ENCODE data around the gene FAM161B. TPM values are rescaled to one million over a fixed set of nuclear protein-coding genes. Genes with fewer than 3 reads are reported as not detected.

The FAM161B gene
- total RNA-seq, 1 experiment from 2014 or later = 2.8 TPM

- TF ChIP-seq EZH2phosphoT487 (IDR thresholded peaks at IDR 0.05; ENCODE audit: borderline replicate concordance, low read length) (no peak), CTCF (conservative IDR thresholded peaks at IDR 0.05; ENCODE audit: low read depth, low read length) (no peak), EZH2 (IDR thresholded peaks at IDR 0.05; ENCODE audit: low read length, unreplicated experiment) (no peak)
- Histone ChIP-seq H2AFZ (ENCODE audit: low read length) (no peak overlapping the region), H3K36me3 (ENCODE audit: low read depth, low read length) (peaks cover 26% of the 10 kb centered on the region), H3K79me2 (ENCODE audit: low read length) (peaks cover 19% of the 10 kb centered on the region), H3K4me3 (ENCODE audit: low read length) (no peak overlapping the region), H3K27ac (ENCODE audit: low read length) (no peak overlapping the region), H3K4me1 (ENCODE audit: insufficient read depth, low read length) (no peaks in the 10 kb centered on the region), H3K9ac (ENCODE audit: low read length) (no peak overlapping the region), H3F3A (ENCODE audit: low read length, unreplicated experiment) (no peaks in the 10 kb centered on the region), H3K4me2 (ENCODE audit: low read length) (no peak overlapping the region), H3K9me3 (ENCODE audit: low read length) (no peaks in the 10 kb centered on the region), H3K9me2 (replicated peaks; ENCODE audit: low read length) (no peaks in the 10 kb centered on the region), H4K20me1 (ENCODE audit: low read length) (no peaks in the 10 kb centered on the region), H3K27me3 (ENCODE audit: low read length) (no peaks in the 10 kb centered on the region)
- BruUV-seq (replicated peaks) = no TSS peak
- CTCF ChIA-PET = no interaction called here
- DNase-seq = no peak
- intact Hi-C loops (cut with micrococcal nuclease) = loop anchor here (5.0 kb wide), 1 partner anchor 129 kb away; the partner anchor contains the start of genes ALDH6A1 and LIN52
- POLR2A ChIA-PET (ENCODE audit: unreplicated experiment) = no interaction called here
- ATAC-seq = no peak
These were observed 3.8 kb upstream of the FAM161B start for GRCh38 chr14:73953731-73954130.

- ChIA-PET CTCF (no interaction called here), POLR2A (ENCODE audit: unreplicated experiment) (interaction anchor here (0.6 kb wide), 1 partner anchor 123 kb away, joined by 3 read pairs; no protein-coding TSS in a partner anchor)
- no peaks in the 10 kb centered on the region for H3K27me3 ChIP-seq (ENCODE audit: low read length)
- no peaks in the 10 kb centered on the region for H4K20me1 ChIP-seq (ENCODE audit: low read length)
- no peak overlapping the region for H3K4me2 ChIP-seq (ENCODE audit: low read length)
- H3K9me3 ChIP-seq (ENCODE audit: low read length) = no peaks in the 10 kb centered on the region
- no peak overlapping the region for H3K4me3 ChIP-seq (ENCODE audit: low read length)
- TF ChIP-seq EZH2phosphoT487 (IDR thresholded peaks at IDR 0.05; ENCODE audit: borderline replicate concordance, low read length) (no peak), EZH2 (IDR thresholded peaks at IDR 0.05; ENCODE audit: low read length, unreplicated experiment) (no peak), CTCF (conservative IDR thresholded peaks at IDR 0.05; ENCODE audit: low read depth, low read length) (no peak)
- no peaks in the 10 kb centered on the region for H3K79me2 ChIP-seq (ENCODE audit: low read length)
- BruUV-seq (replicated peaks) = no TSS peak
- no peaks in the 10 kb centered on the region for H3F3A ChIP-seq (ENCODE audit: low read length, unreplicated experiment)
- H3K36me3 ChIP-seq (ENCODE audit: low read depth, low read length) = no peaks in the 10 kb centered on the region
- no peaks in the 10 kb centered on the region for H3K4me1 ChIP-seq (ENCODE audit: insufficient read depth, low read length)
- no peak for DNase-seq
- no peak overlapping the region for H3K9ac ChIP-seq (ENCODE audit: low read length)
- no peak for ATAC-seq
- H3K27ac ChIP-seq (ENCODE audit: low read length) = no peak overlapping the region
- no peak overlapping the region for H2AFZ ChIP-seq (ENCODE audit: low read length)
- H3K9me2 ChIP-seq (replicated peaks; ENCODE audit: low read length) = no peaks in the 10 kb centered on the region
- intact Hi-C loops (cut with micrococcal nuclease) = no loop called here
These were observed 4.7 kb downstream of the FAM161B start for GRCh38 chr14:73945159-73945670.

GRCh38 chr14:73944432-73945158, 5.3 kb downstream of the FAM161B start:
- TF ChIP-seq EZH2phosphoT487 (IDR thresholded peaks at IDR 0.05; ENCODE audit: borderline replicate concordance, low read length) = no peak
- no peak for TF ChIP-seq CTCF (conservative IDR thresholded peaks at IDR 0.05; ENCODE audit: low read depth, low read length)
- no peak for TF ChIP-seq EZH2 (IDR thresholded peaks at IDR 0.05; ENCODE audit: low read length, unreplicated experiment)
- H3K27me3 ChIP-seq (ENCODE audit: low read length) = no peaks in the 10 kb centered on the region
- H3K4me2 ChIP-seq (ENCODE audit: low read length) = no peak overlapping the region
- no peaks in the 10 kb centered on the region for H3K4me1 ChIP-seq (ENCODE audit: insufficient read depth, low read length)
- H3K36me3 ChIP-seq (ENCODE audit: low read depth, low read length) = no peaks in the 10 kb centered on the region
- H4K20me1 ChIP-seq (ENCODE audit: low read length) = no peaks in the 10 kb centered on the region
- intact Hi-C loops (cut with micrococcal nuclease) = no loop called here
- CTCF ChIA-PET = no interaction called here
- no peaks in the 10 kb centered on the region for H3K79me2 ChIP-seq (ENCODE audit: low read length)
- H3K9ac ChIP-seq (ENCODE audit: low read length) = no peak overlapping the region
- H3K9me2 ChIP-seq (replicated peaks; ENCODE audit: low read length) = no peaks in the 10 kb centered on the region
- H3F3A ChIP-seq (ENCODE audit: low read length, unreplicated experiment) = no peaks in the 10 kb centered on the region
- BruUV-seq (replicated peaks) = no TSS peak
- H3K4me3 ChIP-seq (ENCODE audit: low read length) = no peak overlapping the region
- POLR2A ChIA-PET (ENCODE audit: unreplicated experiment) = interaction anchor here (0.6 kb wide), 1 partner anchor 123 kb away, joined by 3 read pairs; no protein-coding TSS in a partner anchor
- H3K27ac ChIP-seq (ENCODE audit: low read length) = no peak overlapping the region
- no peak overlapping the region for H2AFZ ChIP-seq (ENCODE audit: low read length)
- no peak for DNase-seq
- H3K9me3 ChIP-seq (ENCODE audit: low read length) = no peaks in the 10 kb centered on the region
- no peak for ATAC-seq
